Urinary bladder (tissue), 4 donors: ENCODE results near the gene LRRC2. TPM values are rescaled to one million over a fixed set of nuclear protein-coding genes. Genes with fewer than 3 reads are reported as not detected.
"Not testable (repeated sequence)": the region's sequence is repeated elsewhere in the genome, so short reads cannot be mapped to it uniquely, and the experiment has no call there.

ENCODE experiments used
- DNase-seq: peaks from one replicate; pipeline ENCODE4 v3.0.0-alpha.2; 2015; ENCODE audit errors: extremely low spot score
- H3K27ac ChIP-seq: one replicate; pipeline ENCODE4 v1.5.1; 2013; ENCODE audit warnings: low read depth, mild to moderate bottlenecking, moderate library complexity
- H3K36me3 ChIP-seq: one replicate; pipeline ENCODE4 v1.6.1; 2013; ENCODE audit warnings: mild to moderate bottlenecking, moderate library complexity; ENCODE audit not compliant: insufficient read depth
- H3K4me1 ChIP-seq: one replicate; pipeline ENCODE4 v1.6.1; 2013; ENCODE audit warnings: mild to moderate bottlenecking, moderate library complexity; ENCODE audit not compliant: insufficient read depth
- H3K4me3 ChIP-seq: one replicate; pipeline ENCODE4 v1.5.1; 2013; ENCODE audit warnings: low read depth, low read length
- whole genome bisulfite sequencing: extraction: QIAGEN DNeasy Blood & Tissue Kit; methylation state at CpG from one replicate; pipeline ENCODE4 v1.1.7; 2013; 5-methylcytosine and 5-hydroxymethylcytosine counted together
- polyA plus RNA-seq: library from polyadenylated mRNA; stranded (reverse); fragments of 200-250 nt; gene quantifications from one replicate; pipeline ENCODE4 v1.2.3, GENCODE V29; 2013
- total RNA-seq: library from RNA; depleted of rRNA; stranded (reverse); fragments of >200 nt; gene quantifications from one replicate; pipeline ENCODE4 v1.2.3, GENCODE V29; 2014
- donor health status: healthy with polysubstance abuse.
- donor health status: healthy.

Gene LRRC2
- total and polyA plus RNA-seq, 2 donors = 4.2 to 4.3 TPM

- Histone ChIP-seq H3K36me3 (no peaks in the 10 kb centered on the region), H3K27ac (no peak overlapping the region), H3K4me3 (no peak overlapping the region), H3K4me1 (no peaks in the 10 kb centered on the region)
- 0% methylated on average over 1 of the region's 1 CpG for WGBS
- DNase-seq = no peak
Measured at GRCh38 chr3:46553154-46553553, 12.9 kb downstream of the LRRC2 start.

GRCh38 chr3:46552538-46552937 is 13.6 kb downstream of the LRRC2 start:
- WGBS = 100% methylated on average over 1 of the region's 1 CpG
- no peaks in the 10 kb centered on the region for H3K4me1 ChIP-seq
- no peaks in the 10 kb centered on the region for H3K36me3 ChIP-seq
- DNase-seq = no peak
- H3K27ac ChIP-seq = no peak overlapping the region
- no peak overlapping the region for H3K4me3 ChIP-seq

GRCh38 chr3:46551615-46552014 is 14.5 kb downstream of the LRRC2 start:
- 84% methylated on average over 2 of the region's 2 CpGs for WGBS
- Histone ChIP-seq H3K4me1 (no peaks in the 10 kb centered on the region), H3K36me3 (no peaks in the 10 kb centered on the region), H3K27ac (no peak overlapping the region), H3K4me3 (no peak overlapping the region)
- no peak for DNase-seq

- DNase-seq = no peak
- Histone ChIP-seq H3K36me3 (no peaks in the 10 kb centered on the region), H3K4me1 (no peaks in the 10 kb centered on the region), H3K27ac (no peak overlapping the region), H3K4me3 (no peak overlapping the region)
- 78% methylated on average over 1 of the region's 1 CpG for WGBS
Measured at GRCh38 chr3:46549989-46550388, 16.1 kb downstream of the LRRC2 start.

GRCh38 chr3:46549408-46549904 is 16.6 kb downstream of the LRRC2 start:
- DNase-seq = no peak
- no peaks in the 10 kb centered on the region for H3K4me1 ChIP-seq
- no peak overlapping the region for H3K27ac ChIP-seq
- H3K36me3 ChIP-seq = no peaks in the 10 kb centered on the region
- no peak overlapping the region for H3K4me3 ChIP-seq
- 64% methylated on average over 4 of the region's 4 CpGs for WGBS

- DNase-seq, H3K27ac ChIP-seq, H3K4me3 ChIP-seq, H3K4me1 ChIP-seq, H3K36me3 ChIP-seq: not testable (repeated sequence)
- WGBS = 93% methylated on average over 3 of the region's 3 CpGs
Measured at GRCh38 chr3:46548611-46549010, 17.5 kb downstream of the LRRC2 start.

GRCh38 chr3:46546896-46547440 is 19.1 kb downstream of the LRRC2 start:
- H3K36me3 ChIP-seq = no peaks in the 10 kb centered on the region
- H3K4me3 ChIP-seq = no peak overlapping the region
- no peak overlapping the region for H3K27ac ChIP-seq
- peaks cover 1% of the 10 kb centered on the region for H3K4me1 ChIP-seq
- no peak for DNase-seq
- 85% methylated on average over 1 of the region's 1 CpG for WGBS

GRCh38 chr3:46545818-46546630 is 20.1 kb downstream of the LRRC2 start:
- Histone ChIP-seq H3K4me3 (no peak overlapping the region), H3K4me1 (peaks cover 1% of the 10 kb centered on the region), H3K27ac (no peak overlapping the region), H3K36me3 (no peaks in the 10 kb centered on the region)
- no peak for DNase-seq
- WGBS = 87% methylated on average over 6 of the region's 6 CpGs

GRCh38 chr3:46544771-46545503 is 21.2 kb downstream of the LRRC2 start:
- Histone ChIP-seq H3K4me3 (no peak overlapping the region), H3K36me3 (no peaks in the 10 kb centered on the region), H3K4me1 (peaks cover 1% of the 10 kb centered on the region), H3K27ac (no peak overlapping the region)
- DNase-seq = no peak
- WGBS = 92% methylated on average over 17 of the region's 17 CpGs

- whole genome bisulfite sequencing = 76% methylated on average over 5 of the region's 5 CpGs
- Histone ChIP-seq H3K27ac (peak overlapping the region; percentile 65), H3K36me3 (no peaks in the 10 kb centered on the region), H3K4me3 (no peak overlapping the region), H3K4me1 (peaks cover 1% of the 10 kb centered on the region)
- no peak for DNase-seq
Measured at GRCh38 chr3:46542801-46543201, 23.3 kb downstream of the LRRC2 start.

- Histone ChIP-seq H3K4me1 (peaks cover 1% of the 10 kb centered on the region), H3K36me3 (no peaks in the 10 kb centered on the region), H3K4me3 (no peak overlapping the region), H3K27ac (no peak overlapping the region)
- DNase-seq = no peak
- 83% methylated on average over 2 of the region's 2 CpGs for WGBS
Measured at GRCh38 chr3:46542344-46542743, 23.8 kb downstream of the LRRC2 start.

- Histone ChIP-seq H3K4me3 (no peak overlapping the region), H3K36me3 (no peaks in the 10 kb centered on the region), H3K27ac (no peak overlapping the region), H3K4me1 (peaks cover 1% of the 10 kb centered on the region)
- 83% methylated on average over 1 of the region's 1 CpG for WGBS
- DNase-seq = no peak
Measured at GRCh38 chr3:46541835-46542234, 24.3 kb downstream of the LRRC2 start.

- H3K27ac ChIP-seq = no peak overlapping the region
- H3K36me3 ChIP-seq = no peaks in the 10 kb centered on the region
- 92% methylated on average over 4 of the region's 4 CpGs for WGBS
- H3K4me3 ChIP-seq = no peak overlapping the region
- DNase-seq = no peak
- H3K4me1 ChIP-seq = peaks cover 1% of the 10 kb centered on the region
Measured at GRCh38 chr3:46540550-46540949, 25.6 kb downstream of the LRRC2 start.
